Inferior parietal cortex (tissue), 1 donor: ENCODE data around the gene PTGDR.

Source experiments
- DNase-seq: peaks from one replicate; pipeline ENCODE4 v3.0.0-alpha.2; 2016; ENCODE audit errors: extremely low spot score

The PTGDR gene

DNA sequence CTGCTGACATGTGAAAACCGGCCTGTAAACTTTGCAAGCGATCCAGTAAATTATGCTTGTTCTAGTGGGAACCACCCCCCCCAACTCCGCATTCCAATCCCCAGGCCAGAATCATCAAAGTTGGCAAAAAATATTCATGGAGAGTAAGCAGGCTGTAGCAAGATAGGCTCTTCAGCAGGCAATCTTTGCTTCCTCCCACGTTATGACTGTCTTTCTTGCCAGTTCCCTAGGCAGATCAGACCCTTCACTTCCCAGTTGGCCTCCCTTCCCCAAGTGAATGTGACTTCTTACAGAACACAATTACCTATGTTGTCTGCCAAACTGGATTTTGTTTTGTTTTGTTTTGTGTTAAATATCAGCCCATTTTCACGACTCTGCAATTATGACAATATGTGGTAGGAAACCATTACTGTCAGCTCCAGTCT lies 45.4 kb downstream of the PTGDR start:
- DNase-seq = no peak

DNA sequence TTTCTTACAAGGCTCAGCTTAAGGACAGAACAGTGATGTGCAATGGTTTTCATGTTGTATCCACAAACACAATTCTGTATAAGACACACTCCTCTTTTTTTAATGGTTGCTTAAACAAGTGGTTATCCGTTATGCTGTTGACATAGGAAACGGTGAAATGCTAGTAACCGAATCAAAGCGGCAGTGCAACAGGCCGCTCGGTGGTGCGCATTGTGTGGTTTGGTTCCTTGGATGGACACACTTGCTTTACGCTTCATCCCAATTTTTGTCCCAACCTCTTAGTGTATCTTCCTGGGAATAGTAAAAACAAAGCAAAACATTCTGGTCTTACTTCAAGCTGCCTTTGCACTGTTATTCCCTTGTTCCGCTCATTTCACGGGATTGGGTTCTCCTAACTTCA lies 46.0 kb downstream of the PTGDR start:
- no peak for DNase-seq

DNA sequence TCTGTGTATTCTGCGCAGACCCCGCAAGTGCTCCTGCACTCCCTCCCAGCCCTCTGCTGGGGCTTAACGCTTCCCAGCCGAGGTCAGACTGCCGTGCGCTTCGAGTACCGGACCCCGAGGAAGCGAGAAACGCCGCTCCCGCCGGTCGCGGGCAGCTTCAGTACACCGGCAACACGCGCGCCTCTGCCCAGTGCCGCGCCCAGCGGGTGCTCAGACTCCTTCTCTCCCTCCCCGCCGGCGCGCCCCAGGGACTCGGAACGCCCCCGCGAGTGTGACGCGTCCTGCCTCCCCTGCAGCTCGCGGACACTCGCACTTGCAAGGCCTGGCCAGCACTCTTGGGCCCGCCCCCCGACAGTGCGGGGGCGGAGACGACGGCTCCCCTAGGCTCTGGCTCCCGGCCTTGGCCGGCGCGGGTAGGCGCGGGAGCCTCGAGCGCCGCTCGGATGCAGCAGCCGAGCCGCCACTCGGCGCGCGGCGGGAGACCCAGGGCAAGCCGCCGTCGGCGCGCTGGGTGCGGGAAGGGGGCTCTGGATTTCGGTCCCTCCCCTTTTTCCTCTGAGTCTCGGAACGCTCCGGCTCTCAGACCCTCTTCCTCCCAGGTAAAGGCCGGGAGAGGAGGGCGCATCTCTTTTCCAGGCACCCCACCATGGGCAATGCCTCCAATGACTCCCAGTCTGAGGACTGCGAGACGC lies 46.6 kb downstream of the PTGDR start, which contains the start of gene PTGER2:
Gene PTGER2 (plus strand): TSS at position 410 of the 692 bp plus-strand sequence. CDS start 237 bp downstream, at position 647.
- peak; percentile 17 for DNase-seq

DNA sequence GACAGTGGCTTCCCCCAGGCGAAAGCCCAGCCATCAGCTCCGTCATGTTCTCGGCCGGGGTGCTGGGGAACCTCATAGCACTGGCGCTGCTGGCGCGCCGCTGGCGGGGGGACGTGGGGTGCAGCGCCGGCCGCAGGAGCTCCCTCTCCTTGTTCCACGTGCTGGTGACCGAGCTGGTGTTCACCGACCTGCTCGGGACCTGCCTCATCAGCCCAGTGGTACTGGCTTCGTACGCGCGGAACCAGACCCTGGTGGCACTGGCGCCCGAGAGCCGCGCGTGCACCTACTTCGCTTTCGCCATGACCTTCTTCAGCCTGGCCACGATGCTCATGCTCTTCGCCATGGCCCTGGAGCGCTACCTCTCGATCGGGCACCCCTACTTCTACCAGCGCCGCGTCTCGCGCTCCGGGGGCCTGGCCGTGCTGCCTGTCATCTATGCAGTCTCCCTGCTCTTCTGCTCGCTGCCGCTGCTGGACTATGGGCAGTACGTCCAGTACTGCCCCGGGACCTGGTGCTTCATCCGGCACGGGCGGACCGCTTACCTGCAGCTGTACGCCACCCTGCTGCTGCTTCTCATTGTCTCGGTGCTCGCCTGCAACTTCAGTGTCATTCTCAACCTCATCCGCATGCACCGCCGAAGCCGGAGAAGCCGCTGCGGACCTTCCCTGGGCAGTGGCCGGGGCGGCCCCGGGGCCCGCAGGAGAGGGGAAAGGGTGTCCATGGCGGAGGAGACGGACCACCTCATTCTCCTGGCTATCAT lies 47.3 kb downstream of the PTGDR start:
- DNase-seq = no peak

DNA sequence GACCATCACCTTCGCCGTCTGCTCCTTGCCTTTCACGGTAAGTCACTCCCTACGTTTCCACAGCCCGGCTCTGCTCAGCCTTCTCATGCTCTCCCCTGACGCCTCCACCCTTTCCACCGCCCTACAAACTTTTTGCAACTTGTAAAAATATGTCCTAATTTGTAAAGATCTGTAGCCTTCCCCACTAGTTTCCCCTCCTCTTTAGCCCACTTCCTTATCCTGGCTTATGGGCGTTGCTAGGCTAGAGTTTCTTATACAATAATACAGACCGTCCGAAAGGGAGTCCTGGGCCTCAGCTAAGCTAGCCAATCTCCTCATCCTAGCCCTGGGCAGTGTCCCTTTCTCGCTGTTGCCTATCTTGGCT lies 47.8 kb downstream of the PTGDR start:
- DNase-seq = no peak

DNA sequence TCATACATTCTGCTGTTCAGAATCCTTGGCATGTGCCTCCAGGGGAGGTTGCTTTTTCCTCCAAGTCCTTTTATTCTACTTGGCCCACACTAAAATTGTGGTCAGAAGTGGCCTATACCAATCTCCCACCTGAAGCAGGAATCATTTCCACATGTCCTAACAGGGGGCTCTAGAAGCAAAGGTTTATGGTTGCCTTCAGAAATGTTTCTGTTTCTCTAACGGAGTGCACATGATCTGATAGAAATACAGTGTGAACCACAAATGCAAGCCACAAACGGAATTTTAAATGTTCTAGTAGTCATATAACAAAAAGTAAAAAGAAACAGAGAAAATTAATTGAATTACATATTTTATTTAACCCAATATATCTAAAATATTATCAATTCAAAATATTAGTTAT lies 50.6 kb downstream of the PTGDR start:
- no peak for DNase-seq

DNA sequence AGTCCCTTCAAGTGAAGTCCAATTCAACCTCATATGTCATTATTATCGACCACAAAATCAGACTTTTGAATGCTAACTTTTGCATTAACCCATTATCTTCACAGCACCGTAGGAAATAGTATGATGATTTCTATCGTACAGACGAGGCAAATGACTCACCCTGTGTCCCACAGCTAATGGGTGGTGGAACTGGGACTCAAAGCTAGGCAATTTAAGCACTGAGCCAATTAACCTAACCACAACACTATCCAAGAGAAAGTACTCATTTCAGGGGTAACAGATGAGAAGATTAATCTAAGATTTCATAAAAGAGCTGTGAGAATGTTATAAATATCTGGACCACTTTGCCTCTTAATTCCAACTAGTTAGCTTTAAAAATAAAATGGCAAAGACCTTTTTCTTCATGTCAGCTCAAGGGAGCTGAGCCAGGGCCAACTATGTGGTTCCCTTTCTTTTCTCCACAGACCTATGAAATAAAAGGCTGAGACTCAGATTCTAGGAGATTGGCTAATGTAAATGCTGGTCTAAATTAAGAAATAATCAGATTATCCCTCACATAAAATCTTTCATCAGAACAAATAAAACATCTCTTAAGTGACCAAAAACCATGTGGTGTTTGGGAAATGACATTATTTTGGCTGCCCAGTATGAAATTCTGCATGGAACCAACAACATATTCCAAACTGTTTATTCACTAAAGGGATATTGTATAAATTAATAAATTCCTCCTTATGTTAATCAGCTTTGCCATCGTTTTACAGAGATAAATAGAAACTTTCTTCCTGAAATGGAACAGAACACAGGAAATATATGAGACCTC lies 51.5 kb downstream of the PTGDR start:
- no peak for DNase-seq

DNA sequence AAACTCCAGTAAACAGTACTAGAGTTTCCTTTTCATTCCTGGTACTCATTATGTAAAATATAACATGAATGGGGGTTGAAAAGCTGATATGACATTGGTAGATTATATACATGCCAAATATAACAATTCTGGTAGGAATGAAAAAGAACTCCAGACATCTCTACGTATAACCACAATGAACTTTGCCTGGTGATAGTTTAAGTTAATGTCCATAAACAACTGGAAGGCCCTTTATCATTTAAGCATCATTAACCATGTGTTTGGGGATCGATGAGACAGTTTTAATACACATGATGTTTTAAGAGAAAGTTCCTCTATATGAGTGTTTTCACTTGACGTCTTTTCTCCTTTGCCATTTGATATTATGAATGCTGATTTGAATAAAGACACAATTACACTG lies 52.4 kb downstream of the PTGDR start:
- no peak for DNase-seq

DNA sequence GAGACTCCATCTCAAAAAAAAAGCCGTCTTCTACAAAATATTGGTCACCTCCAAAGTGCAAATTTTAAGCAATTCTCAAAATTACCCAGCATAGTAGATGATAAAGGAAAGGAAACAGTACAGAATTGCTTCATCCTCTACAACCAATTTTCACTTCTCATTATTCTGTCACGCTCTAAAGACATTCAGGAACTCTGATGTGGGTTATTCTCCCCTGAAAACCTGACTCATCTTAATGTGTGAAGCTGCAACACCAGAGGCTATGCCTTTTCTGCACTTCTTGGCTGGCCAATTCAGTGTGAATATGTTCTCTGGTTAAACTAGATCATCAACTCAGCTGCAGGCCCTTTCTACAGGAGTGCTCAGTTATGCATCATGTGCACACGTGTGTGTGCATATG lies 57.6 kb downstream of the PTGDR start:
- no peak for DNase-seq

DNA sequence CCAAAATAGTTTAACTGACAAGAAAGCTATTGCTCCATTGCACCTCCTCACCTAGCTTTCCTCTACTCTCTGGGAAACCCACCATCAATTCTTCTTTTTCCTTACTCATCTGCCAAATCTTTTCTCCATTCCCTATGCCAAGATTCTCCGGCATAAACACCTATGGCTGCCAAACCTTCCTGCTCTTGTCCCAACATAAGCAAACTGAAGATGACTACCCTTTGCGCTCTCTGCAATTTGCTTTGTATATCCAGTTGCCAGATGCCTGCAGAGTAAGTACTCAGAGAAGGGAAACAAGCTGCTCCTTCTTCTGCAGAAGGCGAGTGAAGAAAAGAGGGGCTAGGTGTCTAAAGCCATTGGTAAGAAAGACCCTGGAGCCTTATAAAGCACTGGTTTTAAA lies 58.1 kb downstream of the PTGDR start:
- DNase-seq = no peak
